HG02981 (cell line): ENCODE data around the gene MAD1L1.
"Not testable (repeated sequence)": the region's sequence is repeated elsewhere in the genome, so short reads cannot be mapped to it uniquely, and the experiment has no call there.

Experiments used
- ATAC-seq: cut with Tn5 transposase; IDR thresholded peaks from one replicate; pipeline ENCODE4 v1.9.1; 2021; ENCODE audit warnings: mild to moderate bottlenecking, moderate library complexity; ENCODE audit not compliant: unreplicated experiment

The MAD1L1 gene

DNA sequence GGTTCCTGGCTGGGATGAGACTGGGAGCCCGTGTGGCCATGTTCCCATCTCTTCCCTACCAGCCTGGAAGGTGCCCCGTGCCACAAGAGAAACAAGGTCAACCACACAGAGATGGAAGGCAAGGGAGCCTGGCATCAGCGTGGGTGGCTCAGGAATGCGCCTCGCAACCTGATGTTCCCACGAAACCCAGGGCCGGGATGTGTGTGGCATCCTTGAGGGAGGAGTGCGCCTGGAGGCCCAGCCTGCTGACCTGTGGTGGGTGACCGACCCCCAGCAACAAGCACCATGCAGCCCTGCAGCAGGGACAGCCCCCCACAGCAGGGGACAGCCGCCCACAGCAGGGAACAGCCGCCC is 295.5 kb downstream of the MAD1L1 start:
- ATAC-seq, result no peak

DNA sequence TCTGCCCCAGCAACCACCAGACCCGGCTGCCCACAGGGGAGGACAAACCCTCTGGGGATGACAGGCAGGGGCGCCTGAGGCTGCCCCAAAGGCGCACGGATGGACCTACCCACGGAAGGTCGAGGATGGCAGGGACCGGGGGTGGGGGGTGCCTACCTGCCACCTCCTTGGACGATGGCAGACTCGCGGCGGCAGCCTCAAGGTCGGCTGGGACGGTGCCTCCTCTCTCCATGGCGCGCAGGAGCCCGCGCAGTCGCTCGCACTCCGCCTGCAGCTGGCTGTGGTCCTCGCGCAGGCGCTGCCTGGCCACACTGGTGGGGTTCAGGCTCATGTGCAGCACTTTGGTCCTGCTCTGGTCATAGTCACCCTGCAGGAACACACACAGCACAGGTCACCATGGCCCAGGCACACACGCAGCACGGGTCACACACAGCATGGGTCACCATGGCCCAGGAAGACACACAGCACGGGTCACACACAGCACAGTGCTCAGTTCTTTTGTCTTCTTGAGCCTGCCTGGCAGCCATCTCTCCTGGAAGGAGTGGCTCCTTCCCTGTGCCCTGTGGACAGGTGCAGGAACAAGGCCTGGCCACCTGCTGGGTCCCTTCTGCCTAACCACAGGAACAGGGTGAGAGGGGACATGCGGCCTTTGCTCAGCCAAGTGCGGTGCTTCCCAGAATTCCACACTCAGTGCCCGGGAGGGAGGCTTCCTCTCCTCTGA is 296.1 kb downstream of the MAD1L1 start:
- ATAC-seq, result no peak

DNA sequence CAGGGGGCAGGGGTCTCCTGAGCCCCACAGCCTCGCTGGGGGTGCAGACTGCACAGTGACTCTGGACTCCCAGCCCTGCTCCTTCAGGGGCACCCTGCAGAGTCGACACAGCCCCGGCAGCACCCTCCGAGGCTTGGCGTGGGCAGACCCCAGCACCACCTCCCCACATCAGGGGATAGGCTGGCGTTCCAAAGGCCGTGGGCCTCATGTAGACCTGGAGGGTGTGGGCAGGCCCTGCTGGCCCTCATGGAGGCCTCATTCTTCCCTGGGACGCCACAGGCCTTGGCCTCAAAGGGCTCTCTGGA is 296.8 kb downstream of the MAD1L1 start:
- no peak for ATAC-seq

DNA sequence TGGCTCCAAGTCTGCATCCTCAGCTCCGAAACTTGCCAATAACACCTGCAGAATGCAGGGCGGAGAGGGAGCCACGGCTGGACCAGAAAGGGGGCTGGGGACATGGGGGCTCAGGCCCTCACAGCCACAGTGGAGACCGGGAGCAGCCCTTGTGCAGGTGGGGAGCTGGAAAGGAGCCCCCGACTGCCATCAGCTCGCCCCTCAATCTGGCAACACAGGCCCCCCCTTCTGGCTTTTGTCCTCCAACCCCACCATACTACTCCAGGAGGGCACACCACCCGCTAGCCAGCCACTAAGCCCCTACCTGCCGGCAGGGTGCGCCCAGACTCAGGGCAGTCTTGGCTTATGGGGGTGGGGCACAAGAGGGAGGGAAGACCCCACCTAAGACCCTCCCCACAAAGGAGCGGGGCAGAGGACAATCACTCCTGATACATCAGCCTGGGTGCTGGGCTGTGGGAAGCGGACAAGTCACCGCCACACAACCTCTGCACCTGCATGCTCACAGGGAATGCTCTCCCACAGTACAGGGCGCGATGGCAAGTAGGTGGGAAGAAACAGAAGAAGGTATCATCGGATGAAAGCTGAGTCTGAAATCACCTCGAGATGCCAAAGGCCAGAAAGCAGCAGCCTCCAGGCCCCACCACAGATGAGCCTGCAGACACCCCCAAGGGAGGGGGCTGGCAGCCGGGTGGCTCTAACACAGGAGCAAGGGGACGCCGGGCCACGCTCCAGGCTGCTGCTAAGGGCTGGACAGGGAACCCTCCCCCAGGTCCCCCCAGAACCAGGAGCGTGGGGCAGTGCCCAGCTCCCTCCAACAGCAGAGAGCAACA is 297.4 kb downstream of the MAD1L1 start:
- no peak for ATAC-seq

DNA sequence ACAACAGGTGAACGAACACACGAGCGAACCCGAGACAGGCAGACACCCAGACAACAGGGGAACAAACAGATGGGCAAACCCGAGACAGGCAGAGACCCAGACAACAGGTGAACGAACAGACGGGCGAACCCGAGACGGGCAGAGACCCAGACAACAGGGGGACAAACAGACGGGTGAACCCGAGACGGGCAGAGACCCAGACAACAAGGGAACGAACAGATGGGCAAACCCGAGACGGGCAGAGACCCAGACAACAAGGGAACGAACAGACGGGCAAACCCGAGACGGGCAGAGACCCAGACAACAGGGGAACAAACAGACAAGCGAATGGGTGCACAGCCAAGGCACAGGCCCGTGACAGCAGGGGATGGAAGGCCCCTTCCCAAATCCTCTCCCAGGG is 298.0 kb downstream of the MAD1L1 start:
- ATAC-seq, result no peak

DNA sequence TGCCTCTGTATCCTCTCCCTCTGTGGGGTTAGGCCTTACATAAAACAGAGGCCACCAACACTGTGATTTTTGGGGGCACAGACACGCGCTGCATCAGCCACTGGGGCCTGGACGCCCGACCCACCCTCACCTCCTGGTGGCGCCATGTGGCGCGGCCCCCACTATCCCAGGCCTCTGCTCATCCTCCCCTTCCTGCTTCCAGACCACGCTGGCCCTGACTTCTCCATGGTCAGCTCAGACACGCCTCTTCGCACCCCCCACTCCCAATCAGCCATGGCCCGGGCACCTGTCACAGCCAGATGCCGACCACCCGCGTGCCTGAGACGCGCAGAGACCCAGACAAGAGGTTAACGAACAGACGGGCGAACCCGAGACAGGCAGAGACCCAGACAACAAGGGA is 298.7 kb downstream of the MAD1L1 start:
- no peak for ATAC-seq

DNA sequence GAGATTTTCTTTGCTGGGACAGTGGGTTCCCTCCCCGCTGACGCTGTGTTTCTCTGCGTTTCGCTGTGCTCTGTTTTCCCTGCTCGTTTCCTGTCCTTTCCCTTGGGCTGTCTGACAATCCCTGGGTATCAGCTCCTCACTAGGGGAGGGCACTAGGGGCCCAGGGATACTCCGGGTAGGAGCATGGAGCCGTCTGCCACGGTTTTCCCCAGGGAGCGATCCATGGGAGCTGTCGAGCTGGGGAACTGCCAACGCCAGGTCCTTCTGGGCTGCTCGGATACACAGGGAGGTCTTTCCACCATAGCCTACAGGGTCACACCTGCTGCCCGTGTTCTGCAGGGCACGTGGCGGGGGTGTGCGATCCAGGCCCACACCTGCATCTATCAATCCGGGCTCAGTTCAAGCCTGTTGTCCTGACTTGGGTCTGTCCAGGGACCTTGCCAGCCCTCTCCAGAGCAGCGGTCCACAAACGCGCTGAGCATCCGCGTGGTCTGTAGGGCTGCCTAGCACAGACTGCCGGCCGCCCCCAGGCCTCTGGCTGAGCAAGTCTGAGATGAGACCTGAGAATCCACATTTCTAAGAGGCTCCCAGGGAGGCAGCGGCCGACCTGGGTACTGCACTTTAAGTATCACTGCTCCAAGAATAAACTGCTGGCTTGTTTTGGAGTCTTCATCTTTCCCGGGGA is 299.5 kb downstream of the MAD1L1 start:
- no peak for ATAC-seq

- no peak for ATAC-seq
Measured at GRCh38 chr7:1931951-1932270, 300.8 kb downstream of the MAD1L1 start.

DNA sequence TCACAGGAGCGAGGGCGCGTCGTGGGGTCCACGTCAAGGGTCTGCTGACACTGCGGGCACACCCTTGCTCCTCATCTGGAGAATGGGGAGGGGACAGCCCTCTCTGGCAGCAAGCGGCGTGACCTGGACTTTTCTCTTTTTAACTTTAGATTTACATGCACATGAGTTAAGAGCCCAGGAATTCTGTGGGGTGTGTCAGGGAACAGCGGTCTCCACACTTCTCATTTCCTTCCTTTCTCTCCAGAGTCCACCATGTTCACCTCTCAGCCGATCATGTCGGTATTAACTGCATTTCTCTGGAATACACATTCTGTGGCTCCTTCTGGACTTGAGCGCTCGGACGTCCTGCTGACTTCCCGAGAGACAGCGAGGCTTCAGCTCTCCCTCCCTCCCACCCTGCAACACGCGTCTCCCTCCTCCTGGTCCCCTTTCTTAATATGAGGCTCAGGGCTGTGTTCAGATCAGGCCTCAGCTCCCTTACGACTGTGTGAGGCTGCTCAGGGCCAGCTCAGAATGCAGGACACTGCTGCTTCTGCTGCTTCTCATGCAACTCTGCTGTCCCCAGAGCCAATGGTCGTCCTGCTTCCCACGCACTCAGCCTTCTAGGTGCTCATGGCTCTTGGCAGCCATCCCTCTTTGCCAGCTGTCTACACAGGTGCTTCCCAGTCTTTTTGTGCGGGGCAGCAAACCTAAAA is 301.3 kb downstream of the MAD1L1 start:
- no peak for ATAC-seq

DNA sequence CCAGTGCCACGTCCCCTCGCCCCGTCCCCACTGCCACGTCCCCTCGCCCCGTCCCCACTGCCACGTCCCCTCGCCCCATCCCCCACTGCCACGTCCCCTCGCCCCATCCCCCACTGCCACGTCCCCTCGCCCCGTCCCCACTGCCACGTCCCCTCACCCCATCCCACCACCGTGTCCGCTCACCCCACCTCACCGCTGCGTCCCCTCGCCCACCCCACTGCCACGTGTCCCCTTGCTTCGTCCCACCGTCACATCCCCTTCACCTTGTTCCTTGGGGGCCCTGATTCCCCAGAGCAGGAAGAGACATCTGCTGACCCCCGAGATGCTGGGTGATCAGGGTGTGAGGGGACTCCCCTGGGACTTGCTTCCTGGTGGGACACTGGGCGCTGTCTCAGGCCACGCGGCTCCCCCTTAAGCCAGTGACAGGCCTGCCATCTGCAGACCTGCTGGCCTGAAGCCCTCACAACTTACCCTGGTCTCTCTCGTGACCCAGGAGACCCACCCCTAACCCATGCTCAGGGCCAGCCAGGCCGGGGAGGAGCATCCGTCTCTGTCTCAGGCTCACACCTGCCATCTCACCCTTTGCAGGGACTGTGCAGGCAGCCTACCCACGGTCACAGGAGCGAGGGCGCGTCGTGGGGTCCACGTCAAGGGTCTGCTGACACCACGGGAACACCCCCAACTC is 302.2 kb downstream of the MAD1L1 start:
- no peak for ATAC-seq

- ATAC-seq, result not testable (repeated sequence)
Measured at GRCh38 chr7:1929349-1929925, 303.3 kb downstream of the MAD1L1 start.

- no peak for ATAC-seq
Measured at GRCh38 chr7:1928645-1929348, 303.9 kb downstream of the MAD1L1 start.

GRCh38 chr7:1927937-1928644 is 304.7 kb downstream of the MAD1L1 start:
- no peak for ATAC-seq

DNA sequence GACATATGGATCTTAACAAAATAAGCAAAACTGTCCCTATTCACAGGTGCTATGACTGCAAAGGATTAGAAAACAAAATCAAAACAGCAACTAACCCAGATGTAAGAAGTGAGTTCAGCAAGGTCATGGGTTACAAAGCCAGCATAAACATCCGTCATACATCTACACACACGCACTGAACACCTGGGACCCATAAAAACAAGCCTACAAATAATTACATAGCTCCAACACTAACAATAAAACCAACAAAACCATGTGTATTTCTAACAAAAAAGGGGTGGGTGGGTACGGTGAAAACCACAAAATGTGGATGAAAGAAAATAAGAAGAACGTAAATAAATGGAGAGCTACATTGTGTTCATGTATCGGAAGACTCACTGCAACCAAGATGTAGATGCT is 305.8 kb downstream of the MAD1L1 start:
- ATAC-seq, result no peak

DNA sequence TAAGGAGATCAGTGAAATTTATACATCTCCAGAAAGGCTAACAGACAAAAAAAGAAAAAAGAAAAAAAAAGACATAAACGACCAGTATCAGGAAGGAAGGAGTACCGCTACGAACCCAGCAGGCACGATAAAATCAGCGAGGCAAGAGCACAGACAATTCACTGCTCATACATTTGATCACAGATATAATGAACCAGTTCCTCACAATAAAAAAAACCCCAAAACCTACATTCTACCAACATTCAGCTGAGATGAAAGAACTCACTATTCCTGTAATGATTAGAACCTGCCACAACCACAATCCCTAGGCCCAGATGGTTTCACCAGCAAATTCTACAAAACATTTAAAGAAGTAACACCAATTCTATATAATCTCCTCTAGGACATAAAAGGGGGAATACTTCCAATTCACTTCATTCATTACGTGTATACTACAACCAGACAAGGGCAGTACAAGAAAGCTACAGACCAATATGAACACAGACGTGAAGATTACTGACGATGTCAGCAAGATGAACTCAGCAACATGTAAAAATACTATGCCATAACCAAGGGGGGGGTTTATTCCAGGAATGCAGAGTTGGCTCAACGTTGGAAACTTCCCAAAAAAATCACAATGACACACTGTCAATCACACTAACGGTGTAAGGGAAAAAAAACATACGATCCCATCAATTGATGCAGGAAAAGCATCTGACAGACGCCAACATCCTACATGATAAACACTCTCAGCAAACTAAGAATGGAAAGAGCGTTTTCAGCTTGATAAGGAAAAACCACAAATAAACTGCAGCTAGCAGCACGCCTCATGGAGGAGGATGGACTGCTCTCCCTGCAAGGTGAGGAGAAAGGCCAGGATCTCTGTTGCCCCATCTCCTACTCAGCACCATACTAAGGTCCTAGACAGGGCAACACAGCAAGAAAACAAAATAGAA is 306.5 kb downstream of the MAD1L1 start:
- no peak for ATAC-seq

- no peak for ATAC-seq
Measured at GRCh38 chr7:1925349-1925748, 307.4 kb downstream of the MAD1L1 start.

DNA sequence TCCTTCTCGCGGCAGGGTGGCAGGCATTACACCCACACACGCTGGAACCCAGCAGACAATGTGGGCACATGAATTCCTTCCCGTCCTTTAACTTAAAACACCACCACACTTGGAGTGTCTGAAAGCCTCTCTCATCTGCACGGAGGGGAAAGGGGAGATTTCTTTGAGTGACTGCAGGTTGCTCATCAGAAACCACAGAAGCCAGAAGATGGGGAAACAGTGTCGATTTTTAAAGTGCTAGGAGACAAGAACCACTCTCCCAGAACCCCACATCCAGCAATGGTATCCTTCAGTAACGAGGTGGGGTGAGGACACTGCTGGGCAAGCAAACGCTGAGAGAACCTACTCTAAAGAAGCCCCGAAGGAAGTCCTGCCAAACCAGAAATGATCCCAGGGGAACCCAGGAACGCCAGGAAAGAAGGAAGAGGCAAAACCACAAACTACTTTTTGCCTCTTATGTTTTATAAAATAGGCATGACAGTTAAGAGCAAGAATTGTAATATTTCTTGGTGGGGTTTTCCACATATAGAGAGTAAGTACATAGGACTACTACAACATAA is 308.4 kb downstream of the MAD1L1 start:
- ATAC-seq, result no peak
